ENCODE results near the gene GAST. TPM values are rescaled to one million over a fixed set of nuclear protein-coding genes. Genes with fewer than 3 reads are reported as not detected.

GAST gene
- total and polyA plus RNA-seq, 9 of the 15 experiments (the other 6 are each of a cell fraction or from before 2014, with no cell fraction given): not detected

GRCh38 chr17:41678411-41678906 lies 33.7 kb upstream of the GAST start (continued):
- TF ChIP-seq MYC (IDR thresholded peaks at IDR 0.05; ENCODE audit: low read depth, low read length): no peak
- no peak; the same call in 1 of the 2 replicates for TF ChIP-seq MYC (CRISPR knock-in tag; IDR thresholded peaks at IDR 0.05; ENCODE audit: borderline replicate concordance, low read depth)
- TF ChIP-seq DPF2 (IDR thresholded peaks at IDR 0.05): no peak
- no peak for TF ChIP-seq SRSF1 (IDR thresholded peaks at IDR 0.05; ENCODE audit: low read depth, low read length)
- TF ChIP-seq ETV5 (CRISPR knock-in tag; IDR thresholded peaks at IDR 0.05; ENCODE audit: low read depth): no peak
- no peak for TF ChIP-seq ZNF124 (CRISPR knock-in tag; IDR thresholded peaks at IDR 0.05)
- no peak for TF ChIP-seq NCOA2 (IDR thresholded peaks at IDR 0.05; ENCODE audit: partially characterized antibody in 2 of 2)
- TF ChIP-seq TEAD1 (CRISPR knock-in tag; IDR thresholded peaks at IDR 0.05): peak in 1 of 2 experiments; percentile 96; a peak in 2 of 4 replicates
- no peak; the same call in 1 of the 2 replicates for TF ChIP-seq FOXM1 (IDR thresholded peaks at IDR 0.05; ENCODE audit: low read depth)
- no peak for TF ChIP-seq FOXM1 (CRISPR knock-in tag; IDR thresholded peaks at IDR 0.05; ENCODE audit: low read depth)
- TF ChIP-seq, protein P1, sequence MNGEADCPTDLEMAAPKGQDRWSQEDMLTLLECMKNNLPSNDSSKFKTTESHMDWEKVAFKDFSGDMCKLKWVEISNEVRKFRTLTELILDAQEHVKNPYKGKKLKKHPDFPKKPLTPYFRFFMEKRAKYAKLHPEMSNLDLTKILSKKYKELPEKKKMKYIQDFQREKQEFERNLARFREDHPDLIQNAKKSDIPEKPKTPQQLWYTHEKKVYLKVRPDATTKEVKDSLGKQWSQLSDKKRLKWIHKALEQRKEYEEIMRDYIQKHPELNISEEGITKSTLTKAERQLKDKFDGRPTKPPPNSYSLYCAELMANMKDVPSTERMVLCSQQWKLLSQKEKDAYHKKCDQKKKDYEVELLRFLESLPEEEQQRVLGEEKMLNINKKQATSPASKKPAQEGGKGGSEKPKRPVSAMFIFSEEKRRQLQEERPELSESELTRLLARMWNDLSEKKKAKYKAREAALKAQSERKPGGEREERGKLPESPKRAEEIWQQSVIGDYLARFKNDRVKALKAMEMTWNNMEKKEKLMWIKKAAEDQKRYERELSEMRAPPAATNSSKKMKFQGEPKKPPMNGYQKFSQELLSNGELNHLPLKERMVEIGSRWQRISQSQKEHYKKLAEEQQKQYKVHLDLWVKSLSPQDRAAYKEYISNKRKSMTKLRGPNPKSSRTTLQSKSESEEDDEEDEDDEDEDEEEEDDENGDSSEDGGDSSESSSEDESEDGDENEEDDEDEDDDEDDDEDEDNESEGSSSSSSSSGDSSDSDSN (IDR thresholded peaks at IDR 0.05; ENCODE audit: borderline replicate concordance in 1 of 2, low read depth in 2 of 2, low read length in 2 of 2): no peak
- TF ChIP-seq SMARCB1 (IDR thresholded peaks at IDR 0.05; ENCODE audit: insufficient read length, low read depth): no peak
- no peak for TF ChIP-seq IRF1 (CRISPR knock-in tag; IDR thresholded peaks at IDR 0.05; ENCODE audit: borderline replicate concordance)
- TF ChIP-seq ZNF830 (CRISPR knock-in tag; IDR thresholded peaks at IDR 0.05): peak; percentile 98
- no peak for TF ChIP-seq ETS2 (tag; IDR thresholded peaks at IDR 0.05; ENCODE audit: borderline replicate concordance, poor library complexity, severe bottlenecking)
- TF ChIP-seq TRIM25 (IDR thresholded peaks at IDR 0.05; ENCODE audit: borderline replicate concordance): peak; percentile 13; the same call in 1 of the 2 replicates
- no peak; the same call in 1 of the 2 replicates for TF ChIP-seq MEF2D (tag; conservative IDR thresholded peaks at IDR 0.05; ENCODE audit: low read depth)
- TF ChIP-seq TFAP4 (CRISPR knock-in tag; IDR thresholded peaks at IDR 0.05; ENCODE audit: borderline replicate concordance): peak; percentile 61
- TF ChIP-seq FUS (optimal IDR thresholded peaks at IDR 0.05; ENCODE audit: low read depth, low read length): peak; percentile 88
- TF ChIP-seq KLF16 (IDR thresholded peaks at IDR 0.05): peak; percentile 52
- TF ChIP-seq ZNF408 (CRISPR knock-in tag; IDR thresholded peaks at IDR 0.05; ENCODE audit: low read depth): no peak
- TF ChIP-seq ZBED1 (IDR thresholded peaks at IDR 0.05): peak; percentile 99
- TF ChIP-seq HNRNPUL1 (IDR thresholded peaks at IDR 0.05; ENCODE audit: low read length): 0 out of 2 replicates have a peak, but pooled peaks have one; percentile 88
- peak; percentile 98 for TF ChIP-seq ZNF77 (CRISPR knock-in tag; IDR thresholded peaks at IDR 0.05)
